Neural cell (in vitro differentiated cells): Measurements from ENCODE around the gene LPIN1. TPM values are rescaled to one million over a fixed set of nuclear protein-coding genes. Genes with fewer than 3 reads are reported as not detected.

Source experiments
- H2AFZ ChIP-seq: fragments of 200-600, 300-800 bp; sonication (generic), shearing (Covaris generic); 2 replicates; pipeline ENCODE4 v1.6.0; 2014; ENCODE audit warnings: low read depth, mild to moderate bottlenecking, antibody characterized with exemption, low read length, moderate library complexity
- H3F3A ChIP-seq: fragments of 200-600 bp; shearing (Covaris generic); 2 replicates; pipeline ENCODE4 v1.6.1; 2016; ENCODE audit warnings: mild to moderate bottlenecking, moderate library complexity, mixed read lengths, antibody characterized with exemption, low read length; ENCODE audit not compliant: insufficient read depth, poor library complexity, severe bottlenecking
- H3K27ac ChIP-seq: fragments of 200-600, 300-800 bp; sonication (generic), shearing (Covaris generic); 2 replicates; pipeline ENCODE4 v1.5.1; 2014; ENCODE audit warnings: mild to moderate bottlenecking, low read length, moderate library complexity
- H3K27me3 ChIP-seq: fragments of 300-800, 200-600 bp; sonication (generic), shearing (Covaris generic); 2 replicates; pipeline ENCODE4 v1.6.0; 2014; ENCODE audit warnings: mild to moderate bottlenecking, low read depth, low read length, moderate library complexity; ENCODE audit not compliant: insufficient read depth
- H3K36me3 ChIP-seq: fragments of 300-800, 200-600 bp; sonication (generic), shearing (Covaris generic); 2 replicates; pipeline ENCODE4 v1.5.1; 2014; ENCODE audit warnings: mild to moderate bottlenecking, antibody characterized with exemption, low read length, moderate library complexity; ENCODE audit not compliant: insufficient read depth
- H3K4me2 ChIP-seq: fragments of 300-800, 200-600 bp; sonication (generic), shearing (Covaris generic); 2 replicates; pipeline ENCODE4 v1.6.0; 2014; ENCODE audit warnings: mild to moderate bottlenecking, low read length
- H3K4me3 ChIP-seq: fragments of 300-800, 200-600 bp; sonication (generic), shearing (Covaris generic); 2 replicates; pipeline ENCODE4 v1.5.1; 2014; ENCODE audit warnings: mild to moderate bottlenecking, low read length, moderate library complexity
- H3K79me2 ChIP-seq: fragments of 200-600 bp; shearing (Covaris generic); replicated peaks from 2 replicates; pipeline ENCODE4 v1.6.0; 2014; ENCODE audit warnings: mild to moderate bottlenecking, low read length, moderate library complexity; ENCODE audit not compliant: insufficient read depth
- H3K9ac ChIP-seq: fragments of 300-800, 200-600 bp; sonication (generic), shearing (Covaris generic); 2 replicates; pipeline ENCODE4 v1.6.1; 2016; ENCODE audit warnings: mild to moderate bottlenecking, low read length, mixed read lengths
- H3K9me2 ChIP-seq: fragments of 200-600 bp; shearing (Covaris generic); 2 replicates; pipeline ENCODE4 v1.6.1; 2016; ENCODE audit warnings: mild to moderate bottlenecking, low read length, mixed read lengths; ENCODE audit not compliant: insufficient read depth
- H3K9me3 ChIP-seq: fragments of 200-600, 300-800 bp; sonication (generic), shearing (Covaris generic); 2 replicates; pipeline ENCODE4 v1.6.1; 2016; ENCODE audit warnings: mild to moderate bottlenecking, mixed run types, low read length, moderate library complexity, mixed read lengths
- H4K20me1 ChIP-seq: fragments of 200-600 bp; shearing (Covaris generic); 2 replicates; pipeline ENCODE4 v1.6.1; 2016; ENCODE audit warnings: mild to moderate bottlenecking, mixed run types; ENCODE audit not compliant: insufficient read depth
- EP300 ChIP-seq: fragments of 450-650 bp; conservative IDR thresholded peaks from 2 replicates; pipeline ENCODE4 v1.6.1; 2014; ENCODE audit warnings: antibody characterized with exemption, mild to moderate bottlenecking, moderate library complexity; ENCODE audit not compliant: poor library complexity, severe bottlenecking
- EZH2 ChIP-seq: fragments of 200-600, 300-800 bp; shearing (Covaris generic), sonication (generic); IDR thresholded peaks from 2 replicates; pipeline ENCODE4 v1.6.1; 2014; ENCODE audit warnings: antibody characterized with exemption, low read length, borderline replicate concordance, mild to moderate bottlenecking; ENCODE audit not compliant: insufficient read depth, poor library complexity, severe bottlenecking
- MXI1 ChIP-seq: fragments of 450-650 bp; conservative IDR thresholded peaks from 2 replicates; pipeline ENCODE4 v1.6.1; 2014; ENCODE audit warnings: antibody characterized with exemption, mild to moderate bottlenecking; ENCODE audit not compliant: poor library complexity, severe bottlenecking
- POLR2AphosphoS5 ChIP-seq: IDR thresholded peaks from 2 replicates; pipeline ENCODE4 v1.6.1; 2012
- RAD21 ChIP-seq: fragments of 450-650 bp; conservative IDR thresholded peaks from 2 replicates; pipeline ENCODE4 v1.6.1; 2014; ENCODE audit warnings: antibody characterized with exemption, mild to moderate bottlenecking, moderate library complexity
- SMC3 ChIP-seq: fragments of 450-650 bp; conservative IDR thresholded peaks from 2 replicates; pipeline ENCODE4 v1.6.1; 2014; ENCODE audit warnings: antibody characterized with exemption, mild to moderate bottlenecking, moderate library complexity; ENCODE audit not compliant: poor library complexity
- TAF1 ChIP-seq: IDR thresholded peaks from 2 replicates; pipeline ENCODE4 v1.6.1; 2012; ENCODE audit warnings: low read depth
- polyA plus RNA-seq: library from polyadenylated mRNA; depleted of rRNA; stranded (reverse); fragments of >200 nt; gene quantifications from 2 replicates; pipeline ENCODE4 v1.2.3, GENCODE V29; 2014
- TF ChIP-seq, protein P1 (sequence below): IDR thresholded peaks from 2 replicates; pipeline ENCODE4 v1.6.1; 2012; ENCODE audit warnings: borderline replicate concordance
- TF ChIP-seq, protein P2 (sequence below): fragments of 450-650 bp; IDR thresholded peaks from 2 replicates; pipeline ENCODE4 v1.5.1; 2014; ENCODE audit warnings: antibody characterized with exemption, mild to moderate bottlenecking, moderate library complexity; ENCODE audit not compliant: poor library complexity, severe bottlenecking

The LPIN1 gene
- polyA plus RNA-seq, 1 donor from 2014 or later, result 47.5 TPM

DNA sequence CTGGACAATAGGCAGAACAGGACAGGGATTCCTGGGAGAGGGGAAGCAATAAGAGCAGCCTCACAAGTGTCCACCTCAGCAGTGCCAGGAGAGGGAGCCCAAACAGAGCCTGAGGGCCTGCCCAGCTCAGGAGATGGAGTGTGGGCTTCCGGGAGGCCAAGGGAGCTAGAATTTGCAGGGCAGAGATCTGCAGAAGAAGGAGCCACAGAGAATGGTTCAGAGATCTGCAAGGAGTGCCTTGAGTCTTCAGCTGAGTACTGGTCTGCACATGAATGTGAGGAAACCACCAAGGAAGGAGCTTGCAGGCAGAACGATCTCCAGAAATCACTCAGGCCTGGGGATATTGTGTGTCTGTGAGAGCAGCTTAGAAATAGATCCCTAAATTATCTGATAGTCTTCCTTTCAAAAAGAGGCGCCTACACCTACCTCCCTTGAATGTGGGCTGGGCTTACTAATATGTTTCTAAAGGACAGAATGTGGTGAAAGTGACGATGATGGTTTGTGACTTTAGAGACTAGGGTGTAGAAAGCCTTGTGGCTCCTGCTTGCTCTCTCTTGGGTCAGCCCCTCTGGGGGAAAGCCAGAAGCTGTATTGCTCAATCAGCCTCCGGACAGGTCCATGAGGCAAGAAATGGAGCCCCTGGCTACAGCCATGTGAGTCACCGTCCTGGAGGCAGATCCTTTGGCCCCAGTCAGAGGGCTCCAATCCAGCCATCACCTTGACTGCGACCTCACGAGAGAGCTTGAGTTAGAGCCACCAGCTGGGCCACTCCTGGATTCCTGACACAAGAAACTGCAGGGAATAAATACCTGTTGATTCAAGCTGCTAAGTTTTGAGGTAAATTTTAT lies 7.6 kb upstream of the LPIN1 start:
- no peaks in the 10 kb centered on the region for H4K20me1 ChIP-seq
- no peak overlapping the region for H3K9ac ChIP-seq
- no peaks in the 10 kb centered on the region for H3K9me2 ChIP-seq
- H2AFZ ChIP-seq, result no peak overlapping the region
- no peaks in the 10 kb centered on the region for H3K27me3 ChIP-seq
- H3K36me3 ChIP-seq, result no peaks in the 10 kb centered on the region
- H3F3A ChIP-seq, result no peaks in the 10 kb centered on the region
- no peak overlapping the region for H3K4me3 ChIP-seq
- TF ChIP-seq, protein P1, sequence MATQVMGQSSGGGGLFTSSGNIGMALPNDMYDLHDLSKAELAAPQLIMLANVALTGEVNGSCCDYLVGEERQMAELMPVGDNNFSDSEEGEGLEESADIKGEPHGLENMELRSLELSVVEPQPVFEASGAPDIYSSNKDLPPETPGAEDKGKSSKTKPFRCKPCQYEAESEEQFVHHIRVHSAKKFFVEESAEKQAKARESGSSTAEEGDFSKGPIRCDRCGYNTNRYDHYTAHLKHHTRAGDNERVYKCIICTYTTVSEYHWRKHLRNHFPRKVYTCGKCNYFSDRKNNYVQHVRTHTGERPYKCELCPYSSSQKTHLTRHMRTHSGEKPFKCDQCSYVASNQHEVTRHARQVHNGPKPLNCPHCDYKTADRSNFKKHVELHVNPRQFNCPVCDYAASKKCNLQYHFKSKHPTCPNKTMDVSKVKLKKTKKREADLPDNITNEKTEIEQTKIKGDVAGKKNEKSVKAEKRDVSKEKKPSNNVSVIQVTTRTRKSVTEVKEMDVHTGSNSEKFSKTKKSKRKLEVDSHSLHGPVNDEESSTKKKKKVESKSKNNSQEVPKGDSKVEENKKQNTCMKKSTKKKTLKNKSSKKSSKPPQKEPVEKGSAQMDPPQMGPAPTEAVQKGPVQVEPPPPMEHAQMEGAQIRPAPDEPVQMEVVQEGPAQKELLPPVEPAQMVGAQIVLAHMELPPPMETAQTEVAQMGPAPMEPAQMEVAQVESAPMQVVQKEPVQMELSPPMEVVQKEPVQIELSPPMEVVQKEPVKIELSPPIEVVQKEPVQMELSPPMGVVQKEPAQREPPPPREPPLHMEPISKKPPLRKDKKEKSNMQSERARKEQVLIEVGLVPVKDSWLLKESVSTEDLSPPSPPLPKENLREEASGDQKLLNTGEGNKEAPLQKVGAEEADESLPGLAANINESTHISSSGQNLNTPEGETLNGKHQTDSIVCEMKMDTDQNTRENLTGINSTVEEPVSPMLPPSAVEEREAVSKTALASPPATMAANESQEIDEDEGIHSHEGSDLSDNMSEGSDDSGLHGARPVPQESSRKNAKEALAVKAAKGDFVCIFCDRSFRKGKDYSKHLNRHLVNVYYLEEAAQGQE, result no peak
- no peak for TF ChIP-seq POLR2AphosphoS5
- no peak for TF ChIP-seq MXI1
- TF ChIP-seq TAF1, result no peak
- no peak for TF ChIP-seq SMC3
- no peak for TF ChIP-seq EZH2
- no peaks in the 10 kb centered on the region for H3K9me3 ChIP-seq
- no peak overlapping the region for H3K4me2 ChIP-seq
- no peaks in the 10 kb centered on the region for H3K79me2 ChIP-seq
- H3K27ac ChIP-seq, result no peak overlapping the region

DNA sequence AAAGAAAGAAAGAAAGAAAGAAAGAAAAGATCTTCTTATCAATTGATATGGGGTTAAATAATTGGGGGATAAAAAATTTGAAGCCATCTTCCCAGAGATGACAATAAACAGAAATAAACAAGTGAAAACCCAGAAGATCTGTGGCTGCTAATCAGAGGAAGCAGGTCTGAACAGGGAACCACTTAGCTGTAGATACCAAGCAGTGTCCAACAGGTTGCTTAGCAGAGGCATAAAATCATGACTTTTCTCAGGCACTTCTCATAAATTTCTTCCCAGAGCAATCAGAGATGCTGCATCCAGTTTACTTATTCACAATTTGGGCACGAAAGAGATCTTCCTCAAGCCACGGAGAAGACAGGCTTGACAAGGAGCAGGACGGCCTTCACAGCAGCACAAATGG lies 5.7 kb upstream of the LPIN1 start:
- Histone ChIP-seq H3K9ac (no peak overlapping the region), H3K79me2 (no peaks in the 10 kb centered on the region), H3K36me3 (no peaks in the 10 kb centered on the region), H3K4me3 (no peak overlapping the region), H3K9me3 (no peaks in the 10 kb centered on the region), H3K9me2 (no peaks in the 10 kb centered on the region), H3K4me2 (no peak overlapping the region), H3F3A (no peaks in the 10 kb centered on the region), H2AFZ (no peak overlapping the region), H3K27ac (no peak overlapping the region), H3K27me3 (no peaks in the 10 kb centered on the region), H4K20me1 (no peaks in the 10 kb centered on the region)
- no peak for TF ChIP-seq EP300

DNA sequence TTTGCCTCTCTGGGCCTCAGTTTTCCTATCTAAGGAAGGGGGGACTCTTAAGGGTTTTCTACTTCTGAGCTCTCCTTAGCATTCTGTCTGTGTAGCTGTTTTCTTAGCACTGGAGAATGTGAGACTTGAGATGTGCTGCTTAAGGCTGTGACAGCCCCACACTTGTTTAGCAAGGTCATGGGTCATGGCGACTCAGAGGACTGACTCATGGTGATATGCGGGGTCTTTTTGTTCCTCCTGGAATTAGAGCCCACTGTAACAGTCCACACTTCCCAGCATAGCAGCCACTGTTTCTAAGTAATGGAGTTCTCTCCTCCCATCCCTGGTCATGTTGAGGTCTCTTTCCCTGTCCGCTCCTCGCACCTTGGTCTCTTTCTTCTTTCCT lies 4.1 kb upstream of the LPIN1 start:
- TF ChIP-seq, protein P2, sequence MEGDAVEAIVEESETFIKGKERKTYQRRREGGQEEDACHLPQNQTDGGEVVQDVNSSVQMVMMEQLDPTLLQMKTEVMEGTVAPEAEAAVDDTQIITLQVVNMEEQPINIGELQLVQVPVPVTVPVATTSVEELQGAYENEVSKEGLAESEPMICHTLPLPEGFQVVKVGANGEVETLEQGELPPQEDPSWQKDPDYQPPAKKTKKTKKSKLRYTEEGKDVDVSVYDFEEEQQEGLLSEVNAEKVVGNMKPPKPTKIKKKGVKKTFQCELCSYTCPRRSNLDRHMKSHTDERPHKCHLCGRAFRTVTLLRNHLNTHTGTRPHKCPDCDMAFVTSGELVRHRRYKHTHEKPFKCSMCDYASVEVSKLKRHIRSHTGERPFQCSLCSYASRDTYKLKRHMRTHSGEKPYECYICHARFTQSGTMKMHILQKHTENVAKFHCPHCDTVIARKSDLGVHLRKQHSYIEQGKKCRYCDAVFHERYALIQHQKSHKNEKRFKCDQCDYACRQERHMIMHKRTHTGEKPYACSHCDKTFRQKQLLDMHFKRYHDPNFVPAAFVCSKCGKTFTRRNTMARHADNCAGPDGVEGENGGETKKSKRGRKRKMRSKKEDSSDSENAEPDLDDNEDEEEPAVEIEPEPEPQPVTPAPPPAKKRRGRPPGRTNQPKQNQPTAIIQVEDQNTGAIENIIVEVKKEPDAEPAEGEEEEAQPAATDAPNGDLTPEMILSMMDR, result no peak
- TF ChIP-seq SMC3 (no peak), TAF1 (no peak), POLR2AphosphoS5 (no peak), EZH2 (no peak), MXI1 (no peak), RAD21 (no peak), EP300 (no peak)
- TF ChIP-seq, protein P1, result no peak
- Histone ChIP-seq H4K20me1 (no peaks in the 10 kb centered on the region), H3F3A (no peaks in the 10 kb centered on the region), H2AFZ (no peak overlapping the region), H3K9me3 (no peaks in the 10 kb centered on the region), H3K4me3 (no peak overlapping the region), H3K27me3 (no peaks in the 10 kb centered on the region), H3K79me2 (peaks cover 7% of the 10 kb centered on the region), H3K9ac (no peak overlapping the region), H3K4me2 (no peak overlapping the region), H3K27ac (no peak overlapping the region), H3K9me2 (no peaks in the 10 kb centered on the region), H3K36me3 (no peaks in the 10 kb centered on the region)
